Measurements from ENCODE around the gene CYLD. TPM values are rescaled to one million over a fixed set of nuclear protein-coding genes. Genes with fewer than 3 reads are reported as not detected.

The CYLD gene
- total and polyA plus RNA-seq, 2 donors (not counting 3 experiments of a cell fraction or from before 2014, with no cell fraction given) = 7.4 to 21.5 TPM

DNA sequence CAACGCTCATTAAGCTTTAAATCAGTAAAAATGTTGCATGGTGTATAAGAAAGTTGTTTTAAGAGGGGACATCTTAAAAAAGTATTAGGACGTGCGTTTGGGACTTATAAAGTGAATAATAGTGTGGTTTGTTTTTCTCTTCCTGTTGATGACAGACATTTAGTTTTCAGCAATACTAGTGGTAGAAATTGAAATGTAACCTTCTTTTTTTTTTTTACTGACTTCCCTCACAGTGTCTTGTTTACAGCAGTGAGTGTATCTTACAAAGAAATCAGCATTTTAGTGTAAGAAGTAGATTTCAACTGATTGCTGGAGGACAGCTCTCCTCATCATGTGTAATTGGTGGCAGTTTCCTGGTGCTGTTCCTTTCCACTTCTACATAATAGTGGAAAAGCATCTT is 39.6 kb downstream of the CYLD start:
- no peak overlapping the region for H2AFZ ChIP-seq (ENCODE audit: low read depth, low read length)
- no peaks in the 10 kb centered on the region for H3K9me3 ChIP-seq (replicated peaks; ENCODE audit: control insufficient read depth, insufficient read depth, low read length)
- CTCF ChIA-PET = interaction anchor here (1.4 kb wide), 1 partner anchor 25 kb away, joined by 3 read pairs; no protein-coding TSS in a partner anchor
- no peaks in the 10 kb centered on the region for H4K20me1 ChIP-seq (replicated peaks; ENCODE audit: control insufficient read depth, extremely low read depth, insufficient read depth, low read length)
- intact Hi-C loops (cut with micrococcal nuclease) (no loop called here), dilution Hi-C loops (cut with MboI; ENCODE audit: extremely low pct_ligation_motif_present, low sequenced_read_pairs) (no loop called here)
- H3K79me2 ChIP-seq (ENCODE audit: control insufficient read depth, insufficient read depth, low read length) = no peaks in the 10 kb centered on the region
- no peaks in the 10 kb centered on the region for H3K9me1 ChIP-seq (replicated peaks; ENCODE audit: control insufficient read depth, extremely low read depth, insufficient read depth, low read length)
- no peaks in the 10 kb centered on the region for H3K27me3 ChIP-seq (ENCODE audit: control insufficient read depth in 2 of 2, insufficient read depth in 2 of 2, low read length in 2 of 2)
- no peak overlapping the region for H3K4me2 ChIP-seq (ENCODE audit: insufficient read depth, low read length)
- no TSS peak for BruUV-seq (replicated peaks)
- DNase-seq (ENCODE audit: low read depth, low spot score) (no peak), FAIRE-seq (no peak)
- H3K36me3 ChIP-seq (ENCODE audit: control insufficient read depth in 2 of 2, extremely low read depth in 1 of 2, insufficient read depth in 2 of 2, low read length in 2 of 2) = peaks cover 3% of the 10 kb centered on the region in 2 experiments
- no peaks in the 10 kb centered on the region for H3K4me1 ChIP-seq (ENCODE audit: control insufficient read depth, extremely low read depth, insufficient read depth, low read length)
- no peak overlapping the region for H3K4me3 ChIP-seq (replicated peaks in 1 of 3; ENCODE audit: insufficient read depth in 1 of 3, low read depth in 1 of 3, low read length in 3 of 3)
- TF ChIP-seq MYC (IDR thresholded peaks at IDR 0.05; ENCODE audit: low read depth, low read length) (no peak), JUN (IDR thresholded peaks at IDR 0.05; ENCODE audit: borderline replicate concordance, insufficient read depth, insufficient read length, low read depth) (no peak), GATA2 (IDR thresholded peaks at IDR 0.05; ENCODE audit: insufficient read depth, insufficient read length, low read depth, low read length) (no peak), EZH2 (IDR thresholded peaks at IDR 0.05; ENCODE audit: borderline replicate concordance, low read depth, low read length, severe bottlenecking) (no peak), FOS (IDR thresholded peaks at IDR 0.05; ENCODE audit: borderline replicate concordance, insufficient read depth, low read length) (no peak), POLR2AphosphoS5 (IDR thresholded peaks at IDR 0.05; ENCODE audit: insufficient read depth, low read depth, low read length) (no peak), POLR2A (IDR thresholded peaks at IDR 0.05; ENCODE audit: low read depth, low read length) (no peak)
- TF ChIP-seq, protein P1, sequence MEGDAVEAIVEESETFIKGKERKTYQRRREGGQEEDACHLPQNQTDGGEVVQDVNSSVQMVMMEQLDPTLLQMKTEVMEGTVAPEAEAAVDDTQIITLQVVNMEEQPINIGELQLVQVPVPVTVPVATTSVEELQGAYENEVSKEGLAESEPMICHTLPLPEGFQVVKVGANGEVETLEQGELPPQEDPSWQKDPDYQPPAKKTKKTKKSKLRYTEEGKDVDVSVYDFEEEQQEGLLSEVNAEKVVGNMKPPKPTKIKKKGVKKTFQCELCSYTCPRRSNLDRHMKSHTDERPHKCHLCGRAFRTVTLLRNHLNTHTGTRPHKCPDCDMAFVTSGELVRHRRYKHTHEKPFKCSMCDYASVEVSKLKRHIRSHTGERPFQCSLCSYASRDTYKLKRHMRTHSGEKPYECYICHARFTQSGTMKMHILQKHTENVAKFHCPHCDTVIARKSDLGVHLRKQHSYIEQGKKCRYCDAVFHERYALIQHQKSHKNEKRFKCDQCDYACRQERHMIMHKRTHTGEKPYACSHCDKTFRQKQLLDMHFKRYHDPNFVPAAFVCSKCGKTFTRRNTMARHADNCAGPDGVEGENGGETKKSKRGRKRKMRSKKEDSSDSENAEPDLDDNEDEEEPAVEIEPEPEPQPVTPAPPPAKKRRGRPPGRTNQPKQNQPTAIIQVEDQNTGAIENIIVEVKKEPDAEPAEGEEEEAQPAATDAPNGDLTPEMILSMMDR (IDR thresholded peaks at IDR 0.05; ENCODE audit: extremely low read depth in 1 of 2, insufficient read depth in 1 of 2, low read depth in 1 of 2, low read length in 2 of 2) = no peak
- TF ChIP-seq, protein P2, sequence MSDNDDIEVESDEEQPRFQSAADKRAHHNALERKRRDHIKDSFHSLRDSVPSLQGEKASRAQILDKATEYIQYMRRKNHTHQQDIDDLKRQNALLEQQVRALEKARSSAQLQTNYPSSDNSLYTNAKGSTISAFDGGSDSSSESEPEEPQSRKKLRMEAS (IDR thresholded peaks at IDR 0.05; ENCODE audit: insufficient read depth, insufficient read length) = no peak
- H3K27ac ChIP-seq (ENCODE audit: insufficient read depth, low read depth, low read length) = no peak overlapping the region
- no peak overlapping the region for H3K9ac ChIP-seq (replicated peaks; ENCODE audit: extremely low read depth, insufficient read depth, low read length)
- POLR2A ChIA-PET = no interaction called here

Data from endothelial cell of umbilical vein (primary cell).